Left lung (tissue), 10 donors: ENCODE measurements around the gene ITGA11. TPM values are rescaled to one million over a fixed set of nuclear protein-coding genes. Genes with fewer than 3 reads are reported as not detected.

ENCODE experiments used
- ATAC-seq: fragments of 200-7000 bp; cut with Tn5 transposase; one replicate; pipeline ENCODE4 v1.9.1; 2020; ENCODE audit warnings: moderate library complexity
- DNase-seq, 4 donors: peaks; one replicate each; pipeline ENCODE4 v3.0.0-alpha.2; 2013 to 2020
- H3K27ac ChIP-seq, 2 donors: fragments of 200-600 bp; sonication (generic) in 1 of 2; one replicate each; pipeline versions ENCODE4 v1.5.0 to v1.8.0; 2020 to 2021
- H3K27me3 ChIP-seq, 2 donors: fragments of 200-600 bp; sonication (generic) in 1 of 2; one replicate each; pipeline versions ENCODE4 v1.5.0 to v1.8.0; 2020 to 2021
- H3K36me3 ChIP-seq, 2 donors: fragments of 200-600 bp; sonication (generic) in 1 of 2; one replicate each; pipeline versions ENCODE4 v1.5.0 to v1.8.0; 2020 to 2021
- H3K4me1 ChIP-seq, 2 donors: fragments of 200-600 bp; one replicate each; pipeline ENCODE4 v1.8.0; 2021
- H3K4me3 ChIP-seq, 2 donors: fragments of 200-600 bp; sonication (generic) in 1 of 2; one replicate each; pipeline versions ENCODE4 v1.5.0 to v1.8.0; 2020 to 2021; ENCODE audit warnings: mild to moderate bottlenecking in 1 of 2
- H3K9me3 ChIP-seq, 2 donors: fragments of 200-600 bp; sonication (generic) in 1 of 2; one replicate each; pipeline versions ENCODE4 v1.5.0 to v1.8.0; 2020 to 2021
- intact Hi-C, 2 donors: fragments of 100-400 bp; cut with DNase I; formaldehyde crosslinking; loops; one replicate each; pipeline versions ENCODE4 v1.11.2 to v1.14.2; 2022
- polyA plus RNA-seq, 6 donors: library from polyadenylated mRNA; unstranded; fragments of 120-200 nt; gene quantifications; one replicate each; pipeline ENCODE4 v1.2.1, GENCODE V29; 2013; ENCODE audit not compliant: insufficient read length in 6 of 6
- total RNA-seq, 2 donors: library from RNA; stranded (reverse); fragmentation: NEBNext Ultra II Directional; extraction: Animal tissue kit (Norgen Biotek cat#: 25700); gene quantifications; one replicate each; pipeline ENCODE4 v1.2.1, GENCODE V29; 2021
- TF ChIP-seq, protein P1 (sequence below), 2 donors: fragments of 200-600 bp; sonication (generic) in 1 of 2; IDR thresholded peaks; one replicate each; pipeline versions ENCODE4 v1.5.0 to v1.8.0; 2021; ENCODE audit warnings: antibody characterized with exemption in 2 of 2
- donor health status: DM: no; HTN: yes; CAD: no.
- donor health status: DM: no; HTN: no; CAD: no.

The ITGA11 gene
- total and polyA plus RNA-seq, 8 donors = 1.1 to 7.3 (median 1.8) TPM

DNA sequence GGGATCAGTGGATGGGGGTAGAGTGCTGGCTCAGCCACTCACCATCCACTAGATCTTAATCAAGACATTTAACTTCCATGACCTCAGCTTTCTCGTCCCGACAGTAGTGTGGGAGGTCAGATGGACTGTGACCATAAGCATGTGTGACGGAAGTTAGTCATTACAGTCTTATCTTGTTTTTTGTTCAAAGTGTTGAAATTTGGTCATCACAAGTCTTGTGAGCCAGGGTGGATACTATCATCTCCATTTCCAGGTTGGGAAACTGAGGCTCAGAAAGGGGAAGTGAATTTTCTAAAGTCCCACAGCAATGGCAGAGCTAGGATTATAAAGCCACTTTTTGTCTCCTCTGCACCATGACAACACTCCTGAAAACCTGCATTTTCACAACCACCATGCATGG lies 32.0 kb upstream of the ITGA11 start:
- Histone ChIP-seq H3K4me3 (no peak overlapping the region), H3K27ac (no peak overlapping the region), H3K9me3 (peaks cover 0 to 8% of the 10 kb centered on the region in 2 donors), H3K36me3 (no peaks in the 10 kb centered on the region), H3K27me3 (peaks cover 0 to 6% of the 10 kb centered on the region in 2 donors), H3K4me1 (no peaks in the 10 kb centered on the region)
- DNase-seq (no peak), ATAC-seq (no peak)
- TF ChIP-seq, protein P1, sequence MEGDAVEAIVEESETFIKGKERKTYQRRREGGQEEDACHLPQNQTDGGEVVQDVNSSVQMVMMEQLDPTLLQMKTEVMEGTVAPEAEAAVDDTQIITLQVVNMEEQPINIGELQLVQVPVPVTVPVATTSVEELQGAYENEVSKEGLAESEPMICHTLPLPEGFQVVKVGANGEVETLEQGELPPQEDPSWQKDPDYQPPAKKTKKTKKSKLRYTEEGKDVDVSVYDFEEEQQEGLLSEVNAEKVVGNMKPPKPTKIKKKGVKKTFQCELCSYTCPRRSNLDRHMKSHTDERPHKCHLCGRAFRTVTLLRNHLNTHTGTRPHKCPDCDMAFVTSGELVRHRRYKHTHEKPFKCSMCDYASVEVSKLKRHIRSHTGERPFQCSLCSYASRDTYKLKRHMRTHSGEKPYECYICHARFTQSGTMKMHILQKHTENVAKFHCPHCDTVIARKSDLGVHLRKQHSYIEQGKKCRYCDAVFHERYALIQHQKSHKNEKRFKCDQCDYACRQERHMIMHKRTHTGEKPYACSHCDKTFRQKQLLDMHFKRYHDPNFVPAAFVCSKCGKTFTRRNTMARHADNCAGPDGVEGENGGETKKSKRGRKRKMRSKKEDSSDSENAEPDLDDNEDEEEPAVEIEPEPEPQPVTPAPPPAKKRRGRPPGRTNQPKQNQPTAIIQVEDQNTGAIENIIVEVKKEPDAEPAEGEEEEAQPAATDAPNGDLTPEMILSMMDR (IDR thresholded peaks at IDR 0.05) = no peak
- intact Hi-C loops = no loop called here

DNA sequence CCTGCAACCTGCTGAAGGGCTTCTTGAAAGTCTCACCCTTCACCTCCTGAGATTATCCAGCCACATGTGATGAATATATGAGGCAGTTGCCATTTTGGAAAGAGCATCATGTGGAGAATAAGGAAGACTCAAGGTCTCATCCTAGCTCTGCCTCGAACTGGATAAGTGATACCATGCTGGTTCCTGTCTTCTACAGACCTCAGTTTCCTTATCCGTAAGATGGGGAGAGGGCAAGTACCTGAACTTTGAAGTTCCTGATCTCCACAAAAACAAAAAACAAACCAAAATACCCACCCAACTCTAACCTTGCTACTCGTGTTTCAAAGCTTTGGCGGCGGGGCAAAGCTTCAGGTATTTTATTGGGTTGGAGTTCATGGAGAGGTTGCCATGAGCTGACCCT lies 31.5 kb upstream of the ITGA11 start:
- intact Hi-C loops = no loop called here
- TF ChIP-seq, protein P1 (IDR thresholded peaks at IDR 0.05) = no peak
- peaks cover 0 to 8% of the 10 kb centered on the region in 2 donors for H3K9me3 ChIP-seq
- H3K4me1 ChIP-seq = no peaks in the 10 kb centered on the region
- ATAC-seq (no peak), DNase-seq (no peak)
- no peaks in the 10 kb centered on the region for H3K36me3 ChIP-seq
- peaks cover 0 to 6% of the 10 kb centered on the region in 2 donors for H3K27me3 ChIP-seq
- no peak overlapping the region for H3K27ac ChIP-seq
- no peak overlapping the region for H3K4me3 ChIP-seq

DNA sequence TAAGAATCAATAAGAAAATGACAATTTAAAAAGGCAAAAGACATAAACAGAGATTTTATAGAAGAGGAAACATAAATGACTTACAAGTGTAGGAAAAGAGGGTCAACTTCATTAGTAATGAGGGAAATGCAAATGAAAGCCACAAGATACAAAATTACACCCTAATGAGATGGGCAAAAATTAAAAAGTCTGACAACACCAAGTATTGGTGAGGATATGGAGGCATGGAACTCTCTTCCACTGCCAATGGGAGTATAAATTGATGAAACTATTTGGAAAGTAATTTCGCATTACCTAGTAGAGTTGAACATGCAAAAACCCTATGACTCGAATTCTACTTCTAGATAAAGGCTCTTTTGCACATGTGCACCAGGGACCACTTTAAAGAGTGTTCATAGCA lies 28.2 kb upstream of the ITGA11 start:
- intact Hi-C loops = no loop called here
- no peak overlapping the region for H3K4me3 ChIP-seq
- no peaks in the 10 kb centered on the region for H3K4me1 ChIP-seq
- ATAC-seq = no peak
- DNase-seq = no peak
- H3K36me3 ChIP-seq = no peaks in the 10 kb centered on the region
- H3K27me3 ChIP-seq = peaks cover 0 to 6% of the 10 kb centered on the region in 2 donors
- TF ChIP-seq, protein P1 (IDR thresholded peaks at IDR 0.05) = no peak
- peaks cover 0 to 8% of the 10 kb centered on the region in 2 donors for H3K9me3 ChIP-seq
- H3K27ac ChIP-seq = no peak overlapping the region

DNA sequence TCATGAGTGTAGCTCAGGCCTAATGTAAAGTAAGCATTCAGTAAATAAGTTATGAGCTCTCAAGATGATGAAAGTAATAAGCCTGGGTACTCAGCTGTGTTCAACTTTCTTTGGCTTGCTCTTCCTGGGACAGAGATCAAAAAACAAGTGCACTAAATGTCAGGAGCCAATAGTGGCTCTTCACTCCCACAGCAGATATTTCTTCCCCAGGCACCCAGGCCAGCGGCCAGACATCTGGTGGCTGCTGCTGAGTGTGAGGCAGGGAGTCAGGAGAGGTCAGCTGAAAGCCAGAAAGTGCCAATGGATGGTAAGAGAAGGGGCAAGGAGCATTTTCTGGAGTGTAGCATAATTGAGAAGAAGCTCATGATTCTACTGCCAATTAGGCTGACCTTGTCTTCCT lies 18.2 kb upstream of the ITGA11 start:
- no peak overlapping the region for H3K27ac ChIP-seq
- no peaks in the 10 kb centered on the region for H3K4me1 ChIP-seq
- DNase-seq = no peak
- H3K9me3 ChIP-seq = no peaks in the 10 kb centered on the region
- TF ChIP-seq, protein P1 (IDR thresholded peaks at IDR 0.05) = no peak
- no peaks in the 10 kb centered on the region for H3K36me3 ChIP-seq
- H3K4me3 ChIP-seq = no peak overlapping the region
- H3K27me3 ChIP-seq = peaks cover 2 to 34% of the 10 kb centered on the region in 2 donors
- no peak for ATAC-seq
- intact Hi-C loops = no loop called here

DNA sequence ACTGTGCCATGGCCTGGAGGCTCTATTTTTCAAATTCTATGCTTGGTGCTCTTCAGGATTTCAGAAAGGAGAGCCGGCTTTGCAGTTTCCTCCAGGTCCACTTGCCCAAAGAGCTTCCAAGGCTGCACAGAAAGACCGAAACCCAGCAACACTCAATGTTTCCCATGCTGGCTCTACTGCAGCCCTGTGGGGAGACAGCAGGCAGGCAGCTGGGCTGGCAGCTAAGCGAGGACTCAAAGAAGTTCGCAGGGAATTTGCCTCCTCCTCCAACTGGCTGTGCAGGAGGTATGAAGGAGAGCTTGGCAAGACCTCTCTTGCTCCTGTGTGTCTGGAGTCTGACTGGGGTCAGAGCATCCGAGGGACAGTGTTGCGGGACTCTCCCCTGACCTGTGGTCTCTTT lies 17.4 kb upstream of the ITGA11 start:
- DNase-seq (no peak), ATAC-seq (no peak)
- TF ChIP-seq, protein P1 (IDR thresholded peaks at IDR 0.05) = no peak

More for the DNA sequence above, 17.4 kb upstream of the ITGA11 start:
- no peaks in the 10 kb centered on the region for H3K4me1 ChIP-seq
- H3K36me3 ChIP-seq = no peaks in the 10 kb centered on the region
- H3K27me3 ChIP-seq = peaks cover 2 to 34% of the 10 kb centered on the region in 2 donors
- H3K27ac ChIP-seq = no peak overlapping the region
- intact Hi-C loops = no loop called here
- H3K4me3 ChIP-seq = no peak overlapping the region
- H3K9me3 ChIP-seq = no peaks in the 10 kb centered on the region
